Measurements from ENCODE around the gene NFKBIL1.

Gene NFKBIL1

GRCh38 chr6:31567531-31568370 lies 20.3 kb downstream of the NFKBIL1 start:
- no peak for DNase-seq

- DNase-seq = no peak
These were observed 21.1 kb downstream of the NFKBIL1 start for GRCh38 chr6:31568537-31568961.

- no peak for DNase-seq
These were observed 22.6 kb downstream of the NFKBIL1 start for GRCh38 chr6:31569861-31570536.

GRCh38 chr6:31572041-31572911 lies 24.9 kb downstream of the NFKBIL1 start, which contains the start of gene LTA:
LTA (plus strand) TSS chr6:31572289; CDS start chr6:31572743, 454 bp downstream.
- DNase-seq = no peak

GRCh38 chr6:31573239-31574105 lies 26.1 kb downstream of the NFKBIL1 start:
- DNase-seq = no peak

- DNase-seq = no peak
These were observed 27.0 kb downstream of the NFKBIL1 start for GRCh38 chr6:31574106-31575061.

GRCh38 chr6:31575335-31575901 lies 28.0 kb downstream of the NFKBIL1 start, which contains the start of gene TNF:
TNF (plus strand) TSS chr6:31575565; CDS start chr6:31575742, 177 bp downstream.
- DNase-seq = no peak

GRCh38 chr6:31575952-31576685 lies 28.7 kb downstream of the NFKBIL1 start:
- DNase-seq = no peak

- DNase-seq = no peak
These were observed 29.6 kb downstream of the NFKBIL1 start for GRCh38 chr6:31576897-31577578.

- DNase-seq = no peak
These were observed 30.2 kb downstream of the NFKBIL1 start for GRCh38 chr6:31577579-31577966.

- no peak for DNase-seq
These were observed 31.0 kb downstream of the NFKBIL1 start for GRCh38 chr6:31578184-31579118.

GRCh38 chr6:31579119-31579505 lies 31.7 kb downstream of the NFKBIL1 start:
- DNase-seq = no peak

- DNase-seq = no peak
These were observed 32.4 kb downstream of the NFKBIL1 start for GRCh38 chr6:31579546-31580437.

- DNase-seq = no peak
These were observed 33.0 kb downstream of the NFKBIL1 start for GRCh38 chr6:31580438-31580740.

- peak; percentile 91 for DNase-seq
These were observed 33.5 kb downstream of the NFKBIL1 start for GRCh38 chr6:31580807-31581433.

GRCh38 chr6:31581434-31582229 lies 34.2 kb downstream of the NFKBIL1 start:
- no peak for DNase-seq
